Activated effector memory CD4-positive, alpha-beta T cell treated with Interleukin-2 at 50 U/mL for 16 hours (primary cell): Measurements from ENCODE around the gene SLC6A12.
"Not testable (repeated sequence)": the region's sequence is repeated elsewhere in the genome, so short reads cannot be mapped to it uniquely, and the experiment has no call there.

Experiments
- DNase-seq: peaks from one replicate; pipeline ENCODE4 v3.0.0-alpha.2; 2020

Gene SLC6A12

GRCh38 chr12:214003-214741 lies at the start of gene SLC6A12:
TSS of gene SLC6A12 (minus strand) at chr12:214157. CDS start at chr12:209986, 4,171 bp downstream.
- no peak for DNase-seq

GRCh38 chr12:263574-263973 lies 49.6 kb upstream of the SLC6A12 start:
- DNase-seq: no peak

GRCh38 chr12:262817-263216 lies 48.9 kb upstream of the SLC6A12 start, which contains the start of gene SLC6A13:
TSS of gene SLC6A13 (minus strand) at chr12:262836. CDS start at chr12:260052, 2,784 bp downstream.
- no peak for DNase-seq

- no peak for DNase-seq
Measured at GRCh38 chr12:262113-262512, 48.2 kb upstream of the SLC6A12 start.

DNA sequence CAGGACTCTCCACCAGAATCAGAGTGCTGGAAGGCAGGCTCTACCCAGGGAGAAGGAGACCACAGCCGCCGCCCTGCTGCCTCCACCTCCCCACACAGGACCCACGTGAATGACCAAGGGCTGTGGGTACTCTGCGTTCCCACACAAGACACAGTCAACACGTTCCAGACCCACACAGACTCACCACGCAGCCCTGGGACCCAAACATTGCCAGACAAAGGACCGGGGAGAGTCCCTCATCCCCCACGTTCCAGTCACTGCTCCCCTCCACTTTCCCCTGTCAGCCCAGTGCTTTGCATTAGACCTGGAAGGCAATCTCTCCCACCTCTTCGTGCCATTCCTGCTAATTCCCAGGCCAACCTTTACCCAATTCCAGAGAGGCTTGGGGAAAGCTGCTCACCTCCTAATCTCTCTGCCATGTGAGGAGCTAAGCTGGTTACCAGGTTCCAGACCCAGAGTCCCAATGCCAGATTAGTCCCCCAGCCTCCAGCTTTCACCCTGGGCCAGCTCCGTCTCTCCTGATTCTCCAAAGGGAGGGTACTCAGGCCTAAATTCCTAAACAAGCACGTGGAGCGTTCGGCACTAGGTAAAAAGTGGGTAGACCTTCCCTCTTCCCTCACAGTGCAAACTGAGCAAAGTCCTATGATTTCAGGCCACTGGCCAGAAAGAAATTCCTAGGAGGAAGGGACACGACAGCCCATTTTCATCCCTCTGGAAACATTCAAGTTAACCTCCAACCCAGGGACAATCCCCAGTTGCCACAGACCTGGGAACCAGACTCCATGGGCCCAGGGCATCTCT lies 43.8 kb upstream of the SLC6A12 start:
- DNase-seq: no peak

DNA sequence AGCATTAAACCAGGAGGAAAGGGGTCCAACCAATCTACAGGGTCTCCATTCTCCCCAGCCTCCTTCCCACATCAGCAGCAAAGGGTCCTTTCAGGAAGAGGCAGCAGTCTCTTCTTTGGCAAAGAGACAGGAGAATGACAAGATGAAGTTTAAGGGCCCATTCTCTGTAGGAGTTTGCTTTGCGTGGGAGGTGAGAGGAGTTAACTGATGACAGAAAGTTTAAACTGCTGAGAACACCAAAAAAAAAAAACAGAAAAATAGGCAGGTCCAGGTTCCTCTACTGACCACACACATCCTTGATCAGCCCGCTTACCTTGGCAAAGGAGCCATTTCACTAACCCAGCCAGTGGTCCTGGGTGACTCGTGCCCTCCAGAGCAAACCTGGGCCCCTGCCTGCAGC lies 43.0 kb upstream of the SLC6A12 start:
- DNase-seq: no peak

GRCh38 chr12:256225-256624 lies 42.3 kb upstream of the SLC6A12 start:
- no peak for DNase-seq

DNA sequence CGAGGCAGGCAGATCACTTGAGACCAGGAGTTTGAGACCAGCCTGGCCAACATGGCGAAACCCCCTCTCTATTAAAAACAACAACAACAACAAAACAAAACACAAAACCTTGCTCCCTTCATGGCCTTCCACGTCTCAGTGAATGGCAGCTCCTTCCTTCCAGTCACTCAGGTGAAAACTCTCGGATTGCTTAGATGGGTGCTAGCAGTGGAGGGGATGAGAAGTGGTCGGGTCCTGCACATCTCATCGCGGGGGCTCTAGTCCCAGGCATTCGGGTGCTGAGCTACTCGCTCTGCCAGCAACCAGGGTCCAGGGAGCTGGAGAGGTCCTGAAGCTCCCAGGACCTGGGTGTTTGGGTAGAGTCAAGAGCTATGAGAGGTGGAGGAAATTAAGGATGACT lies 41.0 kb upstream of the SLC6A12 start:
- no peak for DNase-seq

- no peak for DNase-seq
Measured at GRCh38 chr12:254039-254438, 40.1 kb upstream of the SLC6A12 start.

DNA sequence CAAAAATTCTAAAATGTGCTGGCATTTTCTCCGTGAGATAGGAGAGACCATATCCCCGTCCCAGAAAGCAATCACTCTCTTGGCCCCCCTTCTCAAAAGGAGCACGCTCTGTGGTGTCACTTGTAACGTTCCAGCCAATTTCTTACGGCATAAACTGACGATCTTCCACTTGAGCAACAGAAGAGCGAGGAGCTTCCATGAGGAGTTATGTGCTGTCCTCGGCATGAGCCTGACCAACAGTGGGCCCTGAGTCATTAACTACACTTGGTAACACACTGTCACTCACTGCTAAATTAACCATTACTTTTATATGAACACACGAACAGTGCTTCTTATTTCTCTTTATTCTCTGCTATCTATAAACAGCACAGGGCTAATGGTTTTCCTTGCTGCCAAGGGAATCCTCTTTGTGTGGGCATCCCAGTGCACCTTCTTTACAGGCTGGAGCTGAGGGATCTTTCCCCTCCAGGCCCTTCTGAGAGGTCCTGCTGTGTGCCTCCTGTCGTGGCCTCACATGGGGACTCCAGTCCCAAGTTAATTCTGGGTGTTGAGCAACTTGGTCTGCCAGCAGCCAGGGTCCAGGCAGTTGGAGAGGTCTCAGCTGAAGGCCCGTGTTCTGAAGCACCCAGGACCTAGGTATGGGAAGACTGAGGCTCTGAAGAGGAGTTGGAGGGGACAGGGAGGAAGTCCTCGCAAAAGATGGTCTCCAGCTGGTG lies 39.3 kb upstream of the SLC6A12 start:
- no peak for DNase-seq

DNA sequence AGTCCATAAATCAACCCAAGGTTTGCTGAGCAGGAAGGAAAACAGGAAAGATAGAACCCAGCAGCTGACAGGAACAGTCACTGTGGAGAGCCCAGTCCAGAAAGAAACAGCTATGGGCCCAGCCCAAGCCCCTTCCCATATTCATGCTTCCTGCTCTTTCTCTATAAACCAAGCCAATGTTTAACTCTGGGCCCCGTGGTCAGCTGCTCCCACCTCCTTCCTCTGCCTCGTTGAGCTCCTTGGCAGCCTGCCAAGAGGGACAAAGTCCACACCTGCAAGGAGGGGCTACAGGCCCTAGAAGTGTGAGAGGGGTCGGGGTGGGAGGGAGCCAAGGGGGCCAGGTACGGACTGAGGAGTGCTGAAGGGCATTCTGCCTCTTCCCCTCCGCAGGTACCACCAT lies 38.7 kb upstream of the SLC6A12 start:
- DNase-seq: no peak

DNA sequence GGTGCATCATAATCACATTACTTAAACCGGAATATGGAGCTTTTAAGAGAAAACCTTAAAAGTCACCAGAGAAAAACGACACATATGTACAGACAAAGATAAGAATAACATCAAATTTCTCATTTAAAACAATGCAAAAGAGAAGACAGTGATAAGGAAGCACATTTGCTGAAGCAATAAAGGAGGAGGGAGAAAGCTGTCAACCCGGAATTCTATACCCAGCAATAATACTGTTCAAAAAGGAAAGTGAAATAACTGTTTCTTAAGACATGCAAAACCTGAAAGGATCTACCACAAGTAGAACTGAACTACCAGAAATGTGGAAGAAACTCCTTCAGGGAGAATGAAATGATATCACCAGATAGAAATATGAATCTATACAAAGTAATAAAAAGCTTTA lies 33.3 kb upstream of the SLC6A12 start:
- DNase-seq: no peak

DNA sequence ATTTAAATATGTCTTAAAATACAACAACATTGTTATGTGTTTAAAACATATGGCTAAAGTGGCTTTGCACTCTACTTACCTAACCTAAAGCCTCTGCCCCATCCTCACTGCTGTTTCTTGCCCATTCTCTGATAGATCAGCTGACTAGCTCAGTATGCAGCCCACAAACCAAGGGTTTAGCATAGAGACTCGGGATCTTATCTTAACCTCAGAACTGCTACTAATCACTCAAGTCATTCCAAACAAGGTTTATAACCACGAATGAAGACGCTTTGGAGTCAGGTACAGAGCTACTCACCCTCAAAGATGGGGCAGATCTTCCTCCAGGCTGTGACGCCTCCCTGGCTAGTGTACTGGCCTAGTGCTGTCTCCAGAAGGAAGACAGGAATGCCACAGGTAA lies 29.4 kb upstream of the SLC6A12 start:
- no peak for DNase-seq

GRCh38 chr12:242496-242895 lies 28.5 kb upstream of the SLC6A12 start:
- DNase-seq: no peak

DNA sequence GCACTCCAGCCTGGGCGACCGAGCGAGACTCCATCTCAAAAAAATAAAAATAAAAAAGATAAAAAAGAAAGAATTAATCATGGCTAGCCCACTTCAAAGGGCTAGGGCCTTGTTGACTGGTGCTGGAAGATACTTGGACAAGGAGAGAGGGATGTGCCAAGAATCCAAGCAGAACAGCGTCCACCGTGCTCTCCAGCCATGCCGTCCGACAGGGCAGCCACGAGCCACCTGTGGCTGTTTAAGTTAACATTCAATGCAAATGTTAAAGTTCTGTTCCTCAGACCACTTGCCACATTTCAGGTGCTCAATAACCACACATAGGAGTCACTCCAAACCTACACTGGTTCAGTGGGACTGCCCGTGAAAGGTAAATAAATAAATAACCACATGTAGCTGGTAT lies 27.3 kb upstream of the SLC6A12 start:
- DNase-seq: no peak

- DNase-seq: no peak
Measured at GRCh38 chr12:240566-240965, 26.6 kb upstream of the SLC6A12 start.

- no peak for DNase-seq
Measured at GRCh38 chr12:238736-239398, 24.9 kb upstream of the SLC6A12 start.

GRCh38 chr12:238116-238515 lies 24.2 kb upstream of the SLC6A12 start:
- DNase-seq: no peak

- DNase-seq: no peak
Measured at GRCh38 chr12:237026-237815, 23.3 kb upstream of the SLC6A12 start.

- no peak for DNase-seq
Measured at GRCh38 chr12:236445-236844, 22.5 kb upstream of the SLC6A12 start.

DNA sequence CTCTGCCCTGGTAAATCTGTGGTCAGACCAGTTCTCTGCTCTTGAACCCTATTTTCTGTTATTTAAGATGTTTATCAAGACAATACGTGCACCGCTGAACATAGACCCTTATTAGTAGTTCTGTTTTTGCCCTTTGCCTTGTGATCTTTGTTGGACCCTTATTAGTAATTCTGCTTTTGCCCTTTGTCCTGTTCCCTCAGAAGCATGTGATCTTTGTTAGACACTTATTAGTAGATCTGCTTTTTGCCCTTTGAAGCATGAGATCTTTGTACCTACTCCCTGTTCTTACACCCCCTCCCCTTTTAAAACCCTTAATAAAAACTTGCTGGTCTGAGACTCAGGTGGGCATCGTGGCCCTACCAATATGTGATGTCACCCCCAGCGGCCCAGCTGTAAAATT lies 22.0 kb upstream of the SLC6A12 start:
- DNase-seq: not testable (repeated sequence)

- DNase-seq: no peak
Measured at GRCh38 chr12:234891-235415, 21.0 kb upstream of the SLC6A12 start.
